HepG2 (cell line): ENCODE data around the gene NFS1. TPM values are rescaled to one million over a fixed set of nuclear protein-coding genes. Genes with fewer than 3 reads are reported as not detected.

Experiments used
- CENPX ChIP-seq: sonication (generic); formaldehyde crosslinking; IDR thresholded peaks from 2 replicates; pipeline ENCODE4 v1.9.0; 2021; ENCODE audit warnings: mild to moderate bottlenecking, missing genetic modification reagents, moderate library complexity
- CSRNP2 ChIP-seq: sonication (generic); formaldehyde crosslinking; conservative IDR thresholded peaks from 2 replicates; pipeline ENCODE4 v1.8.0; 2022; ENCODE audit warnings: low read depth, missing genetic modification reagents
- GLMP ChIP-seq: sonication (generic); formaldehyde crosslinking; IDR thresholded peaks from 2 replicates; pipeline ENCODE4 v1.9.0; 2021; ENCODE audit warnings: missing genetic modification reagents, mild to moderate bottlenecking, borderline replicate concordance
- HNF1A ChIP-seq, 2 experiments: sonication (generic) in 1 of 2; formaldehyde crosslinking in 1 of 2; IDR thresholded peaks; 2 replicates each; pipeline versions ENCODE4 v1.4.0 to v1.6.1; 2016 to 2020; ENCODE audit warnings: borderline replicate concordance in 1 of 2, low read depth in 1 of 2, mild to moderate bottlenecking in 1 of 2, missing genetic modification reagents in 1 of 2
- NFE2L2 ChIP-seq: fragments of 150-350 bp; IDR thresholded peaks from 2 replicates; pipeline ENCODE4 v1.6.1; 2014; ENCODE audit warnings: low read length
- NFKB2 ChIP-seq: sonication (generic); formaldehyde crosslinking; IDR thresholded peaks from 2 replicates; pipeline ENCODE4 v1.4.0; 2020; ENCODE audit warnings: missing genetic modification reagents, borderline replicate concordance
- POLR2G ChIP-seq: fragments of 200-400 bp; formaldehyde crosslinking; IDR thresholded peaks from 2 replicates; pipeline ENCODE4 v1.6.1; 2018; ENCODE audit warnings: mild to moderate bottlenecking, low read depth, low read length, moderate library complexity
- PTBP1 ChIP-seq: fragments of 200-400 bp; formaldehyde crosslinking; IDR thresholded peaks from 2 replicates; pipeline ENCODE4 v1.6.1; 2018; ENCODE audit warnings: low read length, low read depth; ENCODE audit not compliant: poor library complexity, severe bottlenecking
- TEAD3 ChIP-seq: optimal IDR thresholded peaks from 2 replicates; pipeline ENCODE3; 2016; ENCODE audit warnings: borderline replicate concordance
- ZFY ChIP-seq: sonication (generic); formaldehyde crosslinking; IDR thresholded peaks from 2 replicates; pipeline ENCODE4 v1.4.0; 2020; ENCODE audit warnings: missing genetic modification reagents
- ZNF230 ChIP-seq: sonication (generic); formaldehyde crosslinking; IDR thresholded peaks from 2 replicates; pipeline ENCODE4 v1.4.0; 2020; ENCODE audit warnings: mild to moderate bottlenecking, missing genetic modification reagents
- ZNF431 ChIP-seq: sonication (generic); formaldehyde crosslinking; IDR thresholded peaks from 2 replicates; pipeline ENCODE4 v1.9.0; 2022; ENCODE audit warnings: missing genetic modification reagents, low read depth, mild to moderate bottlenecking, borderline replicate concordance
- ZNF512B ChIP-seq: sonication (generic); formaldehyde crosslinking; IDR thresholded peaks from 2 replicates; pipeline ENCODE4 v1.5.1; 2020; ENCODE audit warnings: missing genetic modification reagents, mild to moderate bottlenecking, borderline replicate concordance
- ZNF790 ChIP-seq: sonication (generic); formaldehyde crosslinking; IDR thresholded peaks from 2 replicates; pipeline ENCODE4 v1.8.0; 2022; ENCODE audit warnings: missing genetic modification reagents, mild to moderate bottlenecking, borderline replicate concordance
- polyA plus RNA-seq, 8 experiments: library from polyadenylated mRNA; depleted of rRNA in 3 of 8; stranded (reverse) in 7 of 8; unstranded in 1 of 8; fragments of >200 nt; fragmentation: Illumina TruSeq in 4 of 8; extraction: Trizol in 4 of 8; gene quantifications; 2 replicates each; pipeline versions ENCODE4 v1.2.1 to v1.2.3, GENCODE V29; 2011 to 2016; ENCODE audit warnings: low read depth in 4 of 8, missing spikeins in 1 of 8, mixed read lengths in 1 of 8; ENCODE audit not compliant: insufficient read depth in 1 of 8
- total RNA-seq, 5 experiments: library from RNA; depleted of rRNA; stranded (reverse); fragments of >200 nt; fragmentation: Illumina TruSeq; extraction: Trizol; gene quantifications; 2 replicates each; pipeline ENCODE4 v1.2.3, GENCODE V29; 2016; ENCODE audit warnings: low read depth in 1 of 5
- TF ChIP-seq, protein P1 (sequence below): sonication (generic); formaldehyde crosslinking; IDR thresholded peaks from 2 replicates; pipeline ENCODE4 v1.4.0; 2020; ENCODE audit warnings: missing genetic modification reagents

The NFS1 gene
- total and polyA plus RNA-seq, 2 of the 13 experiments (the other 11 are each of a cell fraction or from before 2014, with no cell fraction given), result 65.9 to 88.1 TPM

- TF ChIP-seq TEAD3 (peak; percentile 27), ZFY (CRISPR knock-in tag) (no peak), NFE2L2 (0 out of 2 replicates have a peak, but pooled peaks have one; percentile 5), PTBP1 (no peak), ZNF230 (CRISPR knock-in tag) (peak; percentile 13; the same call in 1 of the 2 replicates), CENPX (CRISPR knock-in tag) (no peak), CSRNP2 (CRISPR knock-in tag) (no peak), ZNF790 (CRISPR knock-in tag) (peak; percentile 52; the same call in 1 of the 2 replicates), ZNF431 (CRISPR knock-in tag) (0 out of 2 replicates have a peak, but pooled peaks have one; percentile 8), NFKB2 (CRISPR knock-in tag) (peak; percentile 40; the same call in 1 of the 2 replicates), HNF1A (IDR thresholded peaks at IDR 0.05; ENCODE audit: low read depth) (no peak), HNF1A (CRISPR knock-in tag; IDR thresholded peaks at IDR 0.05; ENCODE audit: borderline replicate concordance) (no peak), POLR2G (peak; percentile 11; the same call in 1 of the 2 replicates), GLMP (CRISPR knock-in tag) (no peak), ZNF512B (0 out of 2 replicates have a peak, but pooled peaks have one; percentile 85)
- TF ChIP-seq, protein P1, sequence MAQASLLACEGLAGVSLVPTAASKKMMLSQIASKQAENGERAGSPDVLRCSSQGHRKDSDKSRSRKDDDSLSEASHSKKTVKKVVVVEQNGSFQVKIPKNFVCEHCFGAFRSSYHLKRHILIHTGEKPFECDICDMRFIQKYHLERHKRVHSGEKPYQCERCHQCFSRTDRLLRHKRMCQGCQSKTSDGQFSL, result no peak
These were observed 80.7 kb downstream of the NFS1 start (continued) for GRCh38 chr20:35618263-35619131.
